A673 (cell line): ENCODE measurements around the gene SFXN5. TPM values are rescaled to one million over a fixed set of nuclear protein-coding genes. Genes with fewer than 3 reads are reported as not detected.

Source experiments
- BruUV-seq: library from RNA; stranded (reverse); fragments of 400-500 nt; replicated peaks from 2 replicates; lab custom pipeline; 2021; lab: Mats Ljungman, UMichigan
- CTCF ChIA-PET: fragments of 300-600 bp; sonication (Branson Sonifier 250); formaldehyde crosslinking; loops from one replicate; lab custom pipeline; 2022; ENCODE audit warnings: antibody characterized with exemption; lab: Charles Lee
- POLR2A ChIA-PET: fragments of 300-600 bp; sonication (Branson Sonifier 250); formaldehyde crosslinking; loops from one replicate; lab custom pipeline; 2022; ENCODE audit warnings: antibody characterized with exemption; ENCODE audit not compliant: low non-redundant PET; lab: Charles Lee
- DNase-seq: peaks from one replicate; pipeline ENCODE4 v3.0.0-alpha.2; 2015; ENCODE audit warnings: low spot score
- H3K27ac ChIP-seq: fragments of 200-600 bp; sonication (generic); 2 replicates; pipeline ENCODE4 v1.5.1; 2016; ENCODE audit warnings: mixed run types, low read depth, mild to moderate bottlenecking, mixed read lengths, antibody characterized with exemption, low read length; ENCODE audit not compliant: poor library complexity, severe bottlenecking
- H3K27me3 ChIP-seq: fragments of 200-600 bp; sonication (generic); replicated peaks from 2 replicates; pipeline ENCODE4 v1.6.1; 2017; ENCODE audit warnings: mixed run types, low read depth, mild to moderate bottlenecking, mixed read lengths, antibody characterized with exemption, low read length; ENCODE audit not compliant: insufficient read depth, poor library complexity
- H3K36me3 ChIP-seq: fragments of 200-600 bp; sonication (generic); 2 replicates; pipeline ENCODE4 v1.6.1; 2016; ENCODE audit warnings: mixed run types, mild to moderate bottlenecking, mixed read lengths, antibody characterized with exemption, low read length; ENCODE audit not compliant: insufficient read depth, poor library complexity, severe bottlenecking
- H3K4me1 ChIP-seq: fragments of 200-600 bp; sonication (generic); 2 replicates; pipeline ENCODE4 v1.6.1; 2017; ENCODE audit warnings: mixed run types, mild to moderate bottlenecking, mixed read lengths, antibody characterized with exemption, low read length; ENCODE audit not compliant: insufficient read depth, poor library complexity, severe bottlenecking
- H3K4me3 ChIP-seq: fragments of 200-600 bp; sonication (generic); 2 replicates; pipeline ENCODE4 v1.5.1; 2016; ENCODE audit warnings: low read depth, mixed run types, mild to moderate bottlenecking, mixed read lengths, low read length; ENCODE audit not compliant: poor library complexity, severe bottlenecking
- H3K9me3 ChIP-seq: fragments of 200-600 bp; sonication (generic); 2 replicates; pipeline ENCODE4 v1.6.1; 2016; ENCODE audit warnings: mixed run types, low read depth, mild to moderate bottlenecking, mixed read lengths, antibody characterized with exemption, low read length; ENCODE audit not compliant: poor library complexity, severe bottlenecking
- EZH2 ChIP-seq: fragments of 200-600 bp; sonication (generic); IDR thresholded peaks from 2 replicates; pipeline ENCODE4 v1.6.1; 2017; ENCODE audit warnings: borderline replicate concordance, low read depth, mild to moderate bottlenecking, mixed read lengths, antibody characterized with exemption, low read length; ENCODE audit not compliant: poor library complexity, severe bottlenecking
- intact Hi-C: fragments of 100-400 bp; cut with micrococcal nuclease; formaldehyde crosslinking; loops from one replicate; pipeline ENCODE4 v1.10.0; 2022; ENCODE audit not compliant: unreplicated experiment
- total RNA-seq: library from RNA; stranded (reverse); gene quantifications from 2 replicates; pipeline ENCODE4 v1.2.3, GENCODE V29; 2021
- TF ChIP-seq, protein P1 (sequence below): fragments of 300-800, 200-600 bp; sonication (generic); conservative IDR thresholded peaks from 2 replicates; pipeline ENCODE4 v1.5.1; 2017; ENCODE audit warnings: low read depth, mild to moderate bottlenecking, antibody characterized with exemption, low read length, moderate library complexity, mixed read lengths

Gene SFXN5
- total RNA-seq, 1 experiment from 2014 or later: 23.1 TPM

DNA sequence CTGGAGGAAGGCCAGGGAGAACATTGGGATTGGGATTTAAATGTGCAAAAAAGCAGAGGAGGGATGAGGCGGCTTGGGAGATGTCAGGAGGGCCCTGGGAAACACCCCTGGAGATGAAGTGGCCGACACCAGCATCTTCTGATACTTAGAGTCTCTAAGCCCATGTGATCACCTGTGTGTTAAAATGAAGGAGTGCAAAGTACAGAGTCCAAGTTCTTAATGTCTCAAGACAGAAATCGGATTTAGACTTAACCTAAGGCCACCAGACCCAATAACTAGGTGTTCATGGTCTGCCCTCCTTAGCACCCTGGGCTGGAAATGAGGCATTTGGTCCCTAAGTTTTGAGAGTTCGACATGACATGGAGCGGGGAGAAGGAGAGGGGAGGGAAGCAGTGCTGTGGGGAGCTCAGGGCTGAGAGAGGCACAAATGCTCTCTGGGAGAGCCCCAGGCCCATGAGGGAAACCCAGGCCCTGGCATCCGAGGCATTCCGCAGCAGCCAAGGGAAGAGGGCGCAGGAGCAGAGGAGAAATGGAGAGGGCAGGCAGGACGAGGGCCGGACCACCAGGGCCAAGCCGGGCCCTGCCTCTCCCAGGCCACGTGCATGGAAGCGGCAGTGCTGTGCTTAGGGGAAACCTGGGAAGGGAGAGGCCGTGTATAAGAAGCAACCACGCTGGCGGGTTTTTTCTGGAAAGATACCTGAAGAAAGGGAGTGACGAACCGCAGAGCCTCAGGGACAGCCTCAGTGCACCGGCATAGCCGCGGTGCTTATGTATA, 63.3 kb downstream of the SFXN5 start:
- no peak overlapping the region for H3K27ac ChIP-seq
- BruUV-seq: no TSS peak
- no peak overlapping the region for H3K4me3 ChIP-seq
- H3K36me3 ChIP-seq: no peaks in the 10 kb centered on the region
- no peaks in the 10 kb centered on the region for H3K4me1 ChIP-seq
- intact Hi-C loops: no loop called here
- ChIA-PET CTCF (no interaction called here), POLR2A (no interaction called here)
- DNase-seq: no peak
- H3K27me3 ChIP-seq: no peaks in the 10 kb centered on the region
- H3K9me3 ChIP-seq: no peaks in the 10 kb centered on the region
- TF ChIP-seq, protein P1, sequence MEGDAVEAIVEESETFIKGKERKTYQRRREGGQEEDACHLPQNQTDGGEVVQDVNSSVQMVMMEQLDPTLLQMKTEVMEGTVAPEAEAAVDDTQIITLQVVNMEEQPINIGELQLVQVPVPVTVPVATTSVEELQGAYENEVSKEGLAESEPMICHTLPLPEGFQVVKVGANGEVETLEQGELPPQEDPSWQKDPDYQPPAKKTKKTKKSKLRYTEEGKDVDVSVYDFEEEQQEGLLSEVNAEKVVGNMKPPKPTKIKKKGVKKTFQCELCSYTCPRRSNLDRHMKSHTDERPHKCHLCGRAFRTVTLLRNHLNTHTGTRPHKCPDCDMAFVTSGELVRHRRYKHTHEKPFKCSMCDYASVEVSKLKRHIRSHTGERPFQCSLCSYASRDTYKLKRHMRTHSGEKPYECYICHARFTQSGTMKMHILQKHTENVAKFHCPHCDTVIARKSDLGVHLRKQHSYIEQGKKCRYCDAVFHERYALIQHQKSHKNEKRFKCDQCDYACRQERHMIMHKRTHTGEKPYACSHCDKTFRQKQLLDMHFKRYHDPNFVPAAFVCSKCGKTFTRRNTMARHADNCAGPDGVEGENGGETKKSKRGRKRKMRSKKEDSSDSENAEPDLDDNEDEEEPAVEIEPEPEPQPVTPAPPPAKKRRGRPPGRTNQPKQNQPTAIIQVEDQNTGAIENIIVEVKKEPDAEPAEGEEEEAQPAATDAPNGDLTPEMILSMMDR: no peak
- no peak for TF ChIP-seq EZH2

DNA sequence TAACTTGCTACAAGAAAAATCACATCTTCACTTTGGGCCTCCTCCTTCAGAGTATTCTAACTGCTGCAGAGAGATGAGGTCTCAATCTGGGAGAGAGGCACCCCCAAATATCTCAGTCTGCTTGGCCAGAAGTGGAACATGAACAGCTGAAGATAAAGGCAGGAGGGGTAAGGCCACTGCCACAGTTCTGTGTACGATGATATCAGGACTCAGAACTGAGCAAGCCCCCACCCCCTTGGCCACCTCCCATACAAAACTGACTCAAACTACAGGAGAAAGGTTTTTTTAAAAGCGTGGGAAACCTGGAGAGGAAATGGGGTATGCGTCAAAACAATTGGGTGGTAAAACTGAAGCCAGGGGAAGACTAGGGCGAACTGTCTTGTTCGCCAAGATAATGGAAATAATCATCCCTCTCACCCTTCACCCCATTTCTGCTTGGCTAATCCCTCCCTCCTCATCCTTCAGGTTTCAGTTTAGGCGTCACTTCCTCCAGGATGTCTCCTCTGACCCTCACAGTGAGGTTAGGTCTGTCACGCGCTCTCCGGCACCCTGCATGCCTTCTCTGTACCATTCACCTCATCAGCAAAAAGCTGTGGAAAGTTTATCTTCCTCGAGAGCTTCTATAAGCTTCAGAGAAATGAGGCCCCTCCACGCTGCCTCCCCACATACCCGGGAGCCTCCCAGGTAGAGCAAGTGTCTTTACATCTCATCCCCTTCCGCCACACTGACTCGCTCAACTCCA, 64.4 kb downstream of the SFXN5 start:
- Histone ChIP-seq H3K36me3 (no peaks in the 10 kb centered on the region), H3K9me3 (no peaks in the 10 kb centered on the region), H3K27me3 (no peaks in the 10 kb centered on the region), H3K4me1 (no peaks in the 10 kb centered on the region), H3K27ac (no peak overlapping the region), H3K4me3 (no peak overlapping the region)
- ChIA-PET POLR2A (no interaction called here), CTCF (no interaction called here)
- TF ChIP-seq EZH2: no peak
- TF ChIP-seq, protein P1: no peak
- BruUV-seq: no TSS peak
- intact Hi-C loops: no loop called here
- no peak for DNase-seq

DNA sequence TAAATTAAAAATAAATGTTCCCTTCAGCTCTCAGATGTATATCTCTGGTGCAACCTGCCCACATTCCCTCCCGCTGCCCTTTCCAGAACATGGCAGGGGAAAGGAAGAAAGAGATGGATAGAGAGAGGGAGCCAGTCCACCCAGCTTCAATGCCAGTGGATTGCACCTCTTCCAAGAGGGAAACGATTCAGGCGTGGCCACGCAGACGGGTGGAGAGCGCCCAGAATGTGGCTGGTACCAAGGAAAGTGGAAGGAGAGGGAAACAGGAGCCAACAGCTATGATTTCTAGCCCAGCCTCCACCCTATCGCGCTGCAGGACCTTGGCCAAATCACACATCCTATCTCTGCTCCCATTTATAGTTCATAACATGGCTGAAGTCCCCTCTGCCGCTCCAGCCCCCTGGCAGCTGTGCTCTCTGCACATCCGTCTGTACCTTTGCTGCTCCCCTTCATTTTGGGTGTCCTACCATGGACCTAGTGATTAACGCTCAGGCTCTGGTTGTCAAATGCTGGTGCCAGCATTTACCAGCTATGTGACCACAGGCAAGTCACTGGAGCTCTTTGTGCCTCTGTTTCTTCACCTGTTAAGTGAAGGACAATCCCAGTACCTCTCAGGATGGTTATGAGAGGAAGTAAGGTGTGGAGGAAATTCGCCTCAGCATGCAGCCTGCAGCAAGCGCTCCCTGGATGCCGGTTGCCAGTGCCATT, 66.5 kb downstream of the SFXN5 start:
- H3K27me3 ChIP-seq: no peaks in the 10 kb centered on the region
- H3K9me3 ChIP-seq: no peaks in the 10 kb centered on the region
- H3K4me3 ChIP-seq: no peak overlapping the region
- H3K4me1 ChIP-seq: no peaks in the 10 kb centered on the region
- BruUV-seq: no TSS peak
- no peak for DNase-seq
- POLR2A ChIA-PET: no interaction called here
- H3K27ac ChIP-seq: no peak overlapping the region
- no peaks in the 10 kb centered on the region for H3K36me3 ChIP-seq
- intact Hi-C loops: no loop called here
- TF ChIP-seq, protein P1: no peak
- TF ChIP-seq EZH2: no peak
- CTCF ChIA-PET: no interaction called here
